Neural cell (in vitro differentiated cells): ENCODE results near the gene CACNA1B. TPM values are rescaled to one million over a fixed set of nuclear protein-coding genes. Genes with fewer than 3 reads are reported as not detected.

Experiments used
- H2AFZ ChIP-seq: fragments of 200-600, 300-800 bp; sonication (generic), shearing (Covaris generic); 2 replicates; pipeline ENCODE4 v1.6.0; 2014; ENCODE audit warnings: low read depth, mild to moderate bottlenecking, antibody characterized with exemption, low read length, moderate library complexity
- H3F3A ChIP-seq: fragments of 200-600 bp; shearing (Covaris generic); 2 replicates; pipeline ENCODE4 v1.6.1; 2016; ENCODE audit warnings: mild to moderate bottlenecking, moderate library complexity, mixed read lengths, antibody characterized with exemption, low read length; ENCODE audit not compliant: insufficient read depth, poor library complexity, severe bottlenecking
- H3K27ac ChIP-seq: fragments of 200-600, 300-800 bp; sonication (generic), shearing (Covaris generic); 2 replicates; pipeline ENCODE4 v1.5.1; 2014; ENCODE audit warnings: mild to moderate bottlenecking, low read length, moderate library complexity
- H3K27me3 ChIP-seq: fragments of 300-800, 200-600 bp; sonication (generic), shearing (Covaris generic); 2 replicates; pipeline ENCODE4 v1.6.0; 2014; ENCODE audit warnings: mild to moderate bottlenecking, low read depth, low read length, moderate library complexity; ENCODE audit not compliant: insufficient read depth
- H3K36me3 ChIP-seq: fragments of 300-800, 200-600 bp; sonication (generic), shearing (Covaris generic); 2 replicates; pipeline ENCODE4 v1.5.1; 2014; ENCODE audit warnings: mild to moderate bottlenecking, antibody characterized with exemption, low read length, moderate library complexity; ENCODE audit not compliant: insufficient read depth
- H3K4me2 ChIP-seq: fragments of 300-800, 200-600 bp; sonication (generic), shearing (Covaris generic); 2 replicates; pipeline ENCODE4 v1.6.0; 2014; ENCODE audit warnings: mild to moderate bottlenecking, low read length
- H3K4me3 ChIP-seq: fragments of 300-800, 200-600 bp; sonication (generic), shearing (Covaris generic); 2 replicates; pipeline ENCODE4 v1.5.1; 2014; ENCODE audit warnings: mild to moderate bottlenecking, low read length, moderate library complexity
- H3K79me2 ChIP-seq: fragments of 200-600 bp; shearing (Covaris generic); replicated peaks from 2 replicates; pipeline ENCODE4 v1.6.0; 2014; ENCODE audit warnings: mild to moderate bottlenecking, low read length, moderate library complexity; ENCODE audit not compliant: insufficient read depth
- H3K9ac ChIP-seq: fragments of 300-800, 200-600 bp; sonication (generic), shearing (Covaris generic); 2 replicates; pipeline ENCODE4 v1.6.1; 2016; ENCODE audit warnings: mild to moderate bottlenecking, low read length, mixed read lengths
- H3K9me2 ChIP-seq: fragments of 200-600 bp; shearing (Covaris generic); 2 replicates; pipeline ENCODE4 v1.6.1; 2016; ENCODE audit warnings: mild to moderate bottlenecking, low read length, mixed read lengths; ENCODE audit not compliant: insufficient read depth
- H3K9me3 ChIP-seq: fragments of 200-600, 300-800 bp; sonication (generic), shearing (Covaris generic); 2 replicates; pipeline ENCODE4 v1.6.1; 2016; ENCODE audit warnings: mild to moderate bottlenecking, mixed run types, low read length, moderate library complexity, mixed read lengths
- H4K20me1 ChIP-seq: fragments of 200-600 bp; shearing (Covaris generic); 2 replicates; pipeline ENCODE4 v1.6.1; 2016; ENCODE audit warnings: mild to moderate bottlenecking, mixed run types; ENCODE audit not compliant: insufficient read depth
- EP300 ChIP-seq: fragments of 450-650 bp; conservative IDR thresholded peaks from 2 replicates; pipeline ENCODE4 v1.6.1; 2014; ENCODE audit warnings: antibody characterized with exemption, mild to moderate bottlenecking, moderate library complexity; ENCODE audit not compliant: poor library complexity, severe bottlenecking
- EZH2 ChIP-seq: fragments of 200-600, 300-800 bp; shearing (Covaris generic), sonication (generic); IDR thresholded peaks from 2 replicates; pipeline ENCODE4 v1.6.1; 2014; ENCODE audit warnings: antibody characterized with exemption, low read length, borderline replicate concordance, mild to moderate bottlenecking; ENCODE audit not compliant: insufficient read depth, poor library complexity, severe bottlenecking
- MXI1 ChIP-seq: fragments of 450-650 bp; conservative IDR thresholded peaks from 2 replicates; pipeline ENCODE4 v1.6.1; 2014; ENCODE audit warnings: antibody characterized with exemption, mild to moderate bottlenecking; ENCODE audit not compliant: poor library complexity, severe bottlenecking
- POLR2AphosphoS5 ChIP-seq: IDR thresholded peaks from 2 replicates; pipeline ENCODE4 v1.6.1; 2012
- RAD21 ChIP-seq: fragments of 450-650 bp; conservative IDR thresholded peaks from 2 replicates; pipeline ENCODE4 v1.6.1; 2014; ENCODE audit warnings: antibody characterized with exemption, mild to moderate bottlenecking, moderate library complexity
- SMC3 ChIP-seq: fragments of 450-650 bp; conservative IDR thresholded peaks from 2 replicates; pipeline ENCODE4 v1.6.1; 2014; ENCODE audit warnings: antibody characterized with exemption, mild to moderate bottlenecking, moderate library complexity; ENCODE audit not compliant: poor library complexity
- TAF1 ChIP-seq: IDR thresholded peaks from 2 replicates; pipeline ENCODE4 v1.6.1; 2012; ENCODE audit warnings: low read depth
- polyA plus RNA-seq: library from polyadenylated mRNA; depleted of rRNA; stranded (reverse); fragments of >200 nt; gene quantifications from 2 replicates; pipeline ENCODE4 v1.2.3, GENCODE V29; 2014
- TF ChIP-seq, protein P1 (sequence below): IDR thresholded peaks from 2 replicates; pipeline ENCODE4 v1.6.1; 2012; ENCODE audit warnings: borderline replicate concordance
- TF ChIP-seq, protein P2 (sequence below): fragments of 450-650 bp; IDR thresholded peaks from 2 replicates; pipeline ENCODE4 v1.5.1; 2014; ENCODE audit warnings: antibody characterized with exemption, mild to moderate bottlenecking, moderate library complexity; ENCODE audit not compliant: poor library complexity, severe bottlenecking

The CACNA1B gene
- polyA plus RNA-seq, 1 donor from 2014 or later, result 5.8 TPM

DNA sequence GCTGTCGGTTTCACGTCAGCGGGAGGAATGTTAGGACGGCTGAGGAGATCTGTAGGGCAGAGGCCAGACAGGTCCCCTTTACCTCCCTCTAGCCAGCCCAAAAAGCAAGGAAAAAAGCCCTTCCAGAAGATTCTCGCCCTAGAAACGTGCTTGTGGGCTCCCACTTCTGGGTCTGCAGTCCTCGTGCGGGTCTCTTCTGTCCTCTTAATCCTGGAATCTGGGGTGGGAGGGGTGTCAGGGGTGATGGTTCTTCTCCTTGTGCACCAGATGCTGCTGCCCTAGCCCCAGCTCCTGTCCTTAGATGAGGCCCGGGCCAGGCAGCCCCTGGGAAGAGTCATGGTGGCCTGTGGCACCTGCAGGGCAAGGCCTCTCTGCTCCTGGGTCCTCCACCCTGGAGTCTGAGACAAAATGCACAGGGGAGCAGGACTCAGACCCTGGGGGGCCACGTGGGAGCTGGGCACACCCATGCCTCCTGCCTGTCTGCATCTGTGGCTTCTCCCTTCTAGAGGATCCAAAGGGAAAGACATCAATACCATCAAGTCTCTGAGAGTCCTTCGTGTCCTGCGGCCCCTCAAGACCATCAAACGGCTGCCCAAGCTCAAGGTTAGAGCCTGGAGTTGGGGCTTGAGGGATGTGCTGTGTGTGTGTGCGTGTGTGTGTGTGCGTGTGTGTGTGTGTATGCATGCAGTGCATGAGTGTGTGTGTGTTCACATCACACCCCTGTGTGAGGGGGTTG, 174.2 kb downstream of the CACNA1B start:
- H3K9me2 ChIP-seq, result no peaks in the 10 kb centered on the region
- no peaks in the 10 kb centered on the region for H4K20me1 ChIP-seq
- no peak overlapping the region for H3K4me2 ChIP-seq
- H3K79me2 ChIP-seq, result no peaks in the 10 kb centered on the region
- no peak overlapping the region for H3K9ac ChIP-seq
- no peak overlapping the region for H3K4me3 ChIP-seq
- H3K27ac ChIP-seq, result no peak overlapping the region
- H3F3A ChIP-seq, result no peaks in the 10 kb centered on the region
- no peaks in the 10 kb centered on the region for H3K27me3 ChIP-seq
- H3K9me3 ChIP-seq, result no peaks in the 10 kb centered on the region
- TF ChIP-seq RAD21 (no peak), EP300 (no peak), TAF1 (no peak)
- TF ChIP-seq, protein P1, sequence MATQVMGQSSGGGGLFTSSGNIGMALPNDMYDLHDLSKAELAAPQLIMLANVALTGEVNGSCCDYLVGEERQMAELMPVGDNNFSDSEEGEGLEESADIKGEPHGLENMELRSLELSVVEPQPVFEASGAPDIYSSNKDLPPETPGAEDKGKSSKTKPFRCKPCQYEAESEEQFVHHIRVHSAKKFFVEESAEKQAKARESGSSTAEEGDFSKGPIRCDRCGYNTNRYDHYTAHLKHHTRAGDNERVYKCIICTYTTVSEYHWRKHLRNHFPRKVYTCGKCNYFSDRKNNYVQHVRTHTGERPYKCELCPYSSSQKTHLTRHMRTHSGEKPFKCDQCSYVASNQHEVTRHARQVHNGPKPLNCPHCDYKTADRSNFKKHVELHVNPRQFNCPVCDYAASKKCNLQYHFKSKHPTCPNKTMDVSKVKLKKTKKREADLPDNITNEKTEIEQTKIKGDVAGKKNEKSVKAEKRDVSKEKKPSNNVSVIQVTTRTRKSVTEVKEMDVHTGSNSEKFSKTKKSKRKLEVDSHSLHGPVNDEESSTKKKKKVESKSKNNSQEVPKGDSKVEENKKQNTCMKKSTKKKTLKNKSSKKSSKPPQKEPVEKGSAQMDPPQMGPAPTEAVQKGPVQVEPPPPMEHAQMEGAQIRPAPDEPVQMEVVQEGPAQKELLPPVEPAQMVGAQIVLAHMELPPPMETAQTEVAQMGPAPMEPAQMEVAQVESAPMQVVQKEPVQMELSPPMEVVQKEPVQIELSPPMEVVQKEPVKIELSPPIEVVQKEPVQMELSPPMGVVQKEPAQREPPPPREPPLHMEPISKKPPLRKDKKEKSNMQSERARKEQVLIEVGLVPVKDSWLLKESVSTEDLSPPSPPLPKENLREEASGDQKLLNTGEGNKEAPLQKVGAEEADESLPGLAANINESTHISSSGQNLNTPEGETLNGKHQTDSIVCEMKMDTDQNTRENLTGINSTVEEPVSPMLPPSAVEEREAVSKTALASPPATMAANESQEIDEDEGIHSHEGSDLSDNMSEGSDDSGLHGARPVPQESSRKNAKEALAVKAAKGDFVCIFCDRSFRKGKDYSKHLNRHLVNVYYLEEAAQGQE, result no peak
- H2AFZ ChIP-seq, result no peak overlapping the region
- no peaks in the 10 kb centered on the region for H3K36me3 ChIP-seq

DNA sequence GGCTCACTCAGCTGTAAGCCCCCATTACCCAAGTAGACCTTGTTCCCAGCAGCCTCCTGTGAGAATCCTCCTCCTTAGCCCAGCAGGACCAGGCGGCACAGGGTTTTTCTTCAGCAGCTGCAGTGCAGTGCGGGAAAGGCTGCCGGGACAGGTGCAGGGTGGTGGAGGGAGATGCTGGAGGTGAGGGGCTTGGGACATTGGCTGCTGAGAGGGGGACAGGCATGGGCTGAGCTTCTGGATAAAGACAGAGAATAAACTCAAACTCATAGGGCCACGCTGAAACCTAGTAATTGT, 174.7 kb downstream of the CACNA1B start:
- no peaks in the 10 kb centered on the region for H3F3A ChIP-seq
- no peaks in the 10 kb centered on the region for H3K9me3 ChIP-seq
- H3K4me2 ChIP-seq, result no peak overlapping the region
- no peak for TF ChIP-seq EZH2
- TF ChIP-seq, protein P2, sequence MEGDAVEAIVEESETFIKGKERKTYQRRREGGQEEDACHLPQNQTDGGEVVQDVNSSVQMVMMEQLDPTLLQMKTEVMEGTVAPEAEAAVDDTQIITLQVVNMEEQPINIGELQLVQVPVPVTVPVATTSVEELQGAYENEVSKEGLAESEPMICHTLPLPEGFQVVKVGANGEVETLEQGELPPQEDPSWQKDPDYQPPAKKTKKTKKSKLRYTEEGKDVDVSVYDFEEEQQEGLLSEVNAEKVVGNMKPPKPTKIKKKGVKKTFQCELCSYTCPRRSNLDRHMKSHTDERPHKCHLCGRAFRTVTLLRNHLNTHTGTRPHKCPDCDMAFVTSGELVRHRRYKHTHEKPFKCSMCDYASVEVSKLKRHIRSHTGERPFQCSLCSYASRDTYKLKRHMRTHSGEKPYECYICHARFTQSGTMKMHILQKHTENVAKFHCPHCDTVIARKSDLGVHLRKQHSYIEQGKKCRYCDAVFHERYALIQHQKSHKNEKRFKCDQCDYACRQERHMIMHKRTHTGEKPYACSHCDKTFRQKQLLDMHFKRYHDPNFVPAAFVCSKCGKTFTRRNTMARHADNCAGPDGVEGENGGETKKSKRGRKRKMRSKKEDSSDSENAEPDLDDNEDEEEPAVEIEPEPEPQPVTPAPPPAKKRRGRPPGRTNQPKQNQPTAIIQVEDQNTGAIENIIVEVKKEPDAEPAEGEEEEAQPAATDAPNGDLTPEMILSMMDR, result no peak
- no peak for TF ChIP-seq RAD21
- no peak for TF ChIP-seq POLR2AphosphoS5
- no peak for TF ChIP-seq EP300
- TF ChIP-seq MXI1, result no peak
- TF ChIP-seq, protein P1, result no peak
- TF ChIP-seq TAF1, result no peak
- TF ChIP-seq SMC3, result no peak
- no peak overlapping the region for H3K9ac ChIP-seq
- no peaks in the 10 kb centered on the region for H3K27me3 ChIP-seq
- H3K27ac ChIP-seq, result no peak overlapping the region
- no peaks in the 10 kb centered on the region for H3K36me3 ChIP-seq
- no peaks in the 10 kb centered on the region for H3K79me2 ChIP-seq
- H4K20me1 ChIP-seq, result no peaks in the 10 kb centered on the region
- no peak overlapping the region for H3K4me3 ChIP-seq
- no peaks in the 10 kb centered on the region for H3K9me2 ChIP-seq
- H2AFZ ChIP-seq, result no peak overlapping the region
